ENCODE measurements around the gene OR5D13. TPM values are rescaled to one million over a fixed set of nuclear protein-coding genes. Genes with fewer than 3 reads are reported as not detected.

The OR5D13 gene
- polyA plus RNA-seq, 1 of the 3 experiments (the other 2 are of a cell fraction): not detected

- H3K27me3 ChIP-seq (ENCODE audit: insufficient read depth): no peaks in the 10 kb centered on the region
- WGBS (ENCODE audit: low lambda C conversion rate): 0% methylated on average over 2 of the region's 2 CpGs
- no peak overlapping the region for H3K27ac ChIP-seq (ENCODE audit: low read depth in 2 of 2, low read length in 1 of 2)
- TF ChIP-seq SMC3 (IDR thresholded peaks at IDR 0.05; ENCODE audit: low read depth, low read length): no peak
- no peak for TF ChIP-seq EZH2phosphoT487 (IDR thresholded peaks at IDR 0.05; ENCODE audit: borderline replicate concordance, low read depth)
- no peak for TF ChIP-seq TAF1 (IDR thresholded peaks at IDR 0.05; ENCODE audit: borderline replicate concordance, low read depth, low read length)
- no peak for TF ChIP-seq GABPA (IDR thresholded peaks at IDR 0.05; ENCODE audit: low read depth)
- TF ChIP-seq MAX (IDR thresholded peaks at IDR 0.05; ENCODE audit: low read depth): no peak
- TF ChIP-seq RAD21 (IDR thresholded peaks at IDR 0.05; ENCODE audit: low read length): no peak
- no peak for TF ChIP-seq POLR2AphosphoS5 (IDR thresholded peaks at IDR 0.05; ENCODE audit: low read depth, low read length)
- no peak for TF ChIP-seq NFIC (IDR thresholded peaks at IDR 0.05; ENCODE audit: borderline replicate concordance)
- no peak for TF ChIP-seq REST (IDR thresholded peaks at IDR 0.05; ENCODE audit: low read depth, low read length)
- no peak for TF ChIP-seq MEF2A (IDR thresholded peaks at IDR 0.05; ENCODE audit: borderline replicate concordance, low read depth)
- TF ChIP-seq SIN3A (IDR thresholded peaks at IDR 0.05; ENCODE audit: borderline replicate concordance, low read depth, low read length): no peak
- no peak for TF ChIP-seq EP300 (IDR thresholded peaks at IDR 0.05; ENCODE audit: borderline replicate concordance in 1 of 2, low read depth in 1 of 2, low read length in 1 of 2)
- no peak for TF ChIP-seq RXRA (IDR thresholded peaks at IDR 0.05; ENCODE audit: borderline replicate concordance, low read depth)
- TF ChIP-seq FOSL2 (IDR thresholded peaks at IDR 0.05; ENCODE audit: borderline replicate concordance, low read depth): no peak
- no peak for TF ChIP-seq PBX3 (IDR thresholded peaks at IDR 0.05)
- TF ChIP-seq CHD2 (IDR thresholded peaks at IDR 0.05; ENCODE audit: low read length, partially characterized antibody): no peak
- no peak for TF ChIP-seq RFX5 (IDR thresholded peaks at IDR 0.05; ENCODE audit: low read length)
- no peaks in the 10 kb centered on the region for H3F3A ChIP-seq (replicated peaks; ENCODE audit: insufficient read depth)
- no peaks in the 10 kb centered on the region for H4K20me1 ChIP-seq (ENCODE audit: insufficient read depth)
- ChIA-PET POLR2A (no interaction called here), CTCF (no interaction called here)
- no peaks in the 10 kb centered on the region for H3K9me3 ChIP-seq
- no peak overlapping the region for H3K4me3 ChIP-seq (ENCODE audit: low read depth in 2 of 2, low read length in 1 of 2)
- no peak overlapping the region for H3K4me2 ChIP-seq
- no peak for DNase-seq
- H3K36me3 ChIP-seq (replicated peaks in 1 of 2; ENCODE audit: control insufficient read depth in 1 of 2, insufficient read depth in 2 of 2, low read length in 1 of 2): no peaks in the 10 kb centered on the region
- H2AFZ ChIP-seq (ENCODE audit: low read depth): no peak overlapping the region
- no peaks in the 10 kb centered on the region for H3K9me2 ChIP-seq
- no peak overlapping the region for H3K9ac ChIP-seq
- no peaks in the 10 kb centered on the region for H3K79me2 ChIP-seq (ENCODE audit: insufficient read depth)
- no peaks in the 10 kb centered on the region for H3K4me1 ChIP-seq (ENCODE audit: control insufficient read depth in 1 of 2, insufficient read depth in 2 of 2, low read depth in 1 of 2, low read length in 1 of 2)
Observed at GRCh38 chr11:55793321-55793720, 20.1 kb downstream of the OR5D13 start.

Data from SK-N-SH (cell line).